PFSK-1 (cell line): Measurements from ENCODE around the gene ADM.

ENCODE experiments used
- FOXP2 ChIP-seq: optimal IDR thresholded peaks from 2 replicates; pipeline ENCODE3; 2011; ENCODE audit warnings: borderline replicate concordance, control low read depth, inconsistent platforms; ENCODE audit not compliant: insufficient read depth; ENCODE audit errors: extremely low read length, extremely low read depth
- POLR2AphosphoS5 ChIP-seq: IDR thresholded peaks from 2 replicates; pipeline ENCODE4 v1.6.1; 2012; ENCODE audit warnings: low read depth, mild to moderate bottlenecking, control low read depth, low read length, moderate library complexity
- REST ChIP-seq, 2 experiments: IDR thresholded peaks; 2 replicates each; pipeline versions ENCODE4 v1.6.1 to v1.8.0; 2011 to 2012; ENCODE audit warnings: low read depth in 2 of 2, low read length in 2 of 2, control low read depth in 1 of 2, inconsistent platforms in 1 of 2, mild to moderate bottlenecking in 1 of 2, moderate library complexity in 1 of 2; ENCODE audit not compliant: insufficient read depth in 1 of 2
- SIN3A ChIP-seq: IDR thresholded peaks from 2 replicates; pipeline ENCODE4 v1.6.1; 2012; ENCODE audit warnings: mild to moderate bottlenecking, low read length, moderate library complexity, borderline replicate concordance; ENCODE audit not compliant: insufficient read depth
- TAF1 ChIP-seq: IDR thresholded peaks from 2 replicates; pipeline ENCODE4 v1.6.1; 2012; ENCODE audit warnings: low read length, control low read depth, borderline replicate concordance; ENCODE audit not compliant: insufficient read depth

The ADM gene

GRCh38 chr11:10311802-10312201, 6.9 kb downstream of the ADM start:
- TF ChIP-seq POLR2AphosphoS5 (no peak), FOXP2 (no peak), REST (IDR thresholded peaks at IDR 0.05; ENCODE audit: insufficient read depth in 1 of 2, low read depth in 2 of 2, low read length in 2 of 2) (no peak), TAF1 (no peak), SIN3A (no peak)

GRCh38 chr11:10314199-10315072, 9.6 kb downstream of the ADM start:
- TF ChIP-seq POLR2AphosphoS5 (no peak), REST (IDR thresholded peaks at IDR 0.05; ENCODE audit: insufficient read depth in 1 of 2, low read depth in 2 of 2, low read length in 2 of 2) (no peak), TAF1 (no peak), FOXP2 (no peak), SIN3A (no peak)

GRCh38 chr11:10315083-10315482, 10.2 kb downstream of the ADM start:
- no peak for TF ChIP-seq SIN3A
- TF ChIP-seq FOXP2: no peak
- no peak for TF ChIP-seq TAF1
- TF ChIP-seq POLR2AphosphoS5: no peak
- TF ChIP-seq REST (IDR thresholded peaks at IDR 0.05; ENCODE audit: insufficient read depth in 1 of 2, low read depth in 2 of 2, low read length in 2 of 2): no peak

GRCh38 chr11:10317151-10317755, 12.4 kb downstream of the ADM start:
- TF ChIP-seq SIN3A (no peak), FOXP2 (no peak), REST (IDR thresholded peaks at IDR 0.05; ENCODE audit: insufficient read depth in 1 of 2, low read depth in 2 of 2, low read length in 2 of 2) (no peak), POLR2AphosphoS5 (no peak), TAF1 (no peak)
